ENCODE measurements around the gene PPP1R3D.

DNA sequence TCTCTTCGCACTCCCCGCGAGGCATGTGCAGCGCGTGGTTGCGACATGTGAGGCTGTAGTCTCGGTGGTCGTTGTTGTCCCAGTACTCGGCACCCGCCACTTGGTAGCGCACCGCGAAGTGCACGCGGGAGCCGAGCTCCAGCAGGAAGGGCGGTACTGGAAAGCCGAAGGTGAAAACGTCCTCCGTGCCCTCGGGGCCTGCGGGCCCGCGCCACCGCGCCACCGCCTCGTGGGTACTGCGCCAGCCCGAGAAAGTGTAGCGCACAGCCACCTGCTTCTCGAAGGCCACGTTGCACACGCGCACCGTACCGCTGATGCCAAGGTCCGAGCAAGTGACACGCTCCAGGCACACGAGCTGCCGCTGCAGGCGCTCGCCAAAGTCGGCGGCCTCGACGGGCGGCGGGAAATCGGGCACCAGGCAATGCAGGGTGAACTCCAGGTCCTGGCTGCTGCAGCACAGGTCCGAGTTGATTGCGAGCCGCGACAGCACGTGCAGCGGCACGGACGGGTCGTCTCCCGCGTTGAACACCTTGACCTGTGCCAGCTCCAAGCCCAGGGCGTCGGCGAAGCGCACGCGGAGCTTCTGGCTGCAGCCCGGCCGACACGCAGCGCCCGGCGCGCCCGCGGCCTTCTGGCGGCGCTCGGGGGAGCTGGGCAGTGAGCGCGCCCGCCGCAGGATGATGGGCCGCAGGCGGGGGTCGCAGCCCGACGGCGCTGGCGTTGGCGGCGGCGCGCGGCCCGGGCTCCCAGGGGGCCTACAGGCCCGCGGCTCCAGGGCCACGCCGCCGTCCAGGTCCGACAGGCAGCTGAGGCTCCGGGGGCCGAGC, 840 bp downstream of the PPP1R3D start:
- TF ChIP-seq POLR2A (IDR thresholded peaks at IDR 0.05; ENCODE audit: low read depth, low read length) (no peak), TAF1 (IDR thresholded peaks at IDR 0.05; ENCODE audit: borderline replicate concordance, low read depth, low read length) (no peak)
